A673 (cell line): ENCODE data around the gene SOCS3. TPM values are rescaled to one million over a fixed set of nuclear protein-coding genes. Genes with fewer than 3 reads are reported as not detected.

ENCODE experiments used
- BruUV-seq: library from RNA; stranded (reverse); fragments of 400-500 nt; replicated peaks from 2 replicates; lab custom pipeline; 2021; lab: Mats Ljungman, UMichigan
- CTCF ChIA-PET: fragments of 300-600 bp; sonication (Branson Sonifier 250); formaldehyde crosslinking; loops from one replicate; lab custom pipeline; 2022; ENCODE audit warnings: antibody characterized with exemption; lab: Charles Lee
- POLR2A ChIA-PET: fragments of 300-600 bp; sonication (Branson Sonifier 250); formaldehyde crosslinking; loops from one replicate; lab custom pipeline; 2022; ENCODE audit warnings: antibody characterized with exemption; ENCODE audit not compliant: low non-redundant PET; lab: Charles Lee
- DNase-seq: peaks from one replicate; pipeline ENCODE4 v3.0.0-alpha.2; 2015; ENCODE audit warnings: low spot score
- H3K27ac ChIP-seq: fragments of 200-600 bp; sonication (generic); 2 replicates; pipeline ENCODE4 v1.5.1; 2016; ENCODE audit warnings: mixed run types, low read depth, mild to moderate bottlenecking, mixed read lengths, antibody characterized with exemption, low read length; ENCODE audit not compliant: poor library complexity, severe bottlenecking
- H3K27me3 ChIP-seq: fragments of 200-600 bp; sonication (generic); replicated peaks from 2 replicates; pipeline ENCODE4 v1.6.1; 2017; ENCODE audit warnings: mixed run types, low read depth, mild to moderate bottlenecking, mixed read lengths, antibody characterized with exemption, low read length; ENCODE audit not compliant: insufficient read depth, poor library complexity
- H3K36me3 ChIP-seq: fragments of 200-600 bp; sonication (generic); 2 replicates; pipeline ENCODE4 v1.6.1; 2016; ENCODE audit warnings: mixed run types, mild to moderate bottlenecking, mixed read lengths, antibody characterized with exemption, low read length; ENCODE audit not compliant: insufficient read depth, poor library complexity, severe bottlenecking
- H3K4me1 ChIP-seq: fragments of 200-600 bp; sonication (generic); 2 replicates; pipeline ENCODE4 v1.6.1; 2017; ENCODE audit warnings: mixed run types, mild to moderate bottlenecking, mixed read lengths, antibody characterized with exemption, low read length; ENCODE audit not compliant: insufficient read depth, poor library complexity, severe bottlenecking
- H3K4me3 ChIP-seq: fragments of 200-600 bp; sonication (generic); 2 replicates; pipeline ENCODE4 v1.5.1; 2016; ENCODE audit warnings: low read depth, mixed run types, mild to moderate bottlenecking, mixed read lengths, low read length; ENCODE audit not compliant: poor library complexity, severe bottlenecking
- H3K9me3 ChIP-seq: fragments of 200-600 bp; sonication (generic); 2 replicates; pipeline ENCODE4 v1.6.1; 2016; ENCODE audit warnings: mixed run types, low read depth, mild to moderate bottlenecking, mixed read lengths, antibody characterized with exemption, low read length; ENCODE audit not compliant: poor library complexity, severe bottlenecking
- CTCF ChIP-seq: fragments of 300-800, 200-600 bp; sonication (generic); conservative IDR thresholded peaks from 2 replicates; pipeline ENCODE4 v1.5.1; 2017; ENCODE audit warnings: low read depth, mild to moderate bottlenecking, antibody characterized with exemption, low read length, moderate library complexity, mixed read lengths
- EZH2 ChIP-seq: fragments of 200-600 bp; sonication (generic); IDR thresholded peaks from 2 replicates; pipeline ENCODE4 v1.6.1; 2017; ENCODE audit warnings: borderline replicate concordance, low read depth, mild to moderate bottlenecking, mixed read lengths, antibody characterized with exemption, low read length; ENCODE audit not compliant: poor library complexity, severe bottlenecking
- intact Hi-C: fragments of 100-400 bp; cut with micrococcal nuclease; formaldehyde crosslinking; loops from one replicate; pipeline ENCODE4 v1.10.0; 2022; ENCODE audit not compliant: unreplicated experiment
- total RNA-seq: library from RNA; stranded (reverse); gene quantifications from 2 replicates; pipeline ENCODE4 v1.2.3, GENCODE V29; 2021

The SOCS3 gene
- total RNA-seq, 1 experiment from 2014 or later, result 9.5 TPM

- DNase-seq, result no peak
- Histone ChIP-seq H3K9me3 (no peaks in the 10 kb centered on the region), H3K36me3 (peaks cover 54% of the 10 kb centered on the region), H3K27me3 (no peaks in the 10 kb centered on the region), H3K4me3 (no peak overlapping the region), H3K27ac (no peak overlapping the region), H3K4me1 (no peaks in the 10 kb centered on the region)
- intact Hi-C loops, result no loop called here
- BruUV-seq, result no TSS peak
- CTCF ChIA-PET, result no interaction called here
- POLR2A ChIA-PET, result no interaction called here
- TF ChIP-seq EZH2 (no peak), CTCF (no peak)
Measured at GRCh38 chr17:78400581-78401240, 40.8 kb upstream of the SOCS3 start.

- no peaks in the 10 kb centered on the region for H3K27me3 ChIP-seq
- POLR2A ChIA-PET, result no interaction called here
- BruUV-seq, result no TSS peak
- no peaks in the 10 kb centered on the region for H3K4me1 ChIP-seq
- H3K27ac ChIP-seq, result no peak overlapping the region
- TF ChIP-seq CTCF (no peak), EZH2 (no peak)
- CTCF ChIA-PET, result no interaction called here
- DNase-seq, result no peak
- H3K36me3 ChIP-seq, result peaks cover 51% of the 10 kb centered on the region
- H3K4me3 ChIP-seq, result no peak overlapping the region
- intact Hi-C loops, result no loop called here
- H3K9me3 ChIP-seq, result no peaks in the 10 kb centered on the region
Measured at GRCh38 chr17:78399693-78400144, 39.8 kb upstream of the SOCS3 start.

- ChIA-PET CTCF (no interaction called here), POLR2A (no interaction called here)
- BruUV-seq, result no TSS peak
- Histone ChIP-seq H3K4me1 (no peaks in the 10 kb centered on the region), H3K4me3 (no peak overlapping the region), H3K27ac (no peak overlapping the region), H3K27me3 (no peaks in the 10 kb centered on the region), H3K9me3 (no peaks in the 10 kb centered on the region), H3K36me3 (peaks cover 51% of the 10 kb centered on the region)
- TF ChIP-seq CTCF (no peak), EZH2 (no peak)
- intact Hi-C loops, result no loop called here
- no peak for DNase-seq
Measured at GRCh38 chr17:78399028-78399692, 39.3 kb upstream of the SOCS3 start.
